Adipocyte (in vitro differentiated cells): ENCODE measurements around the gene LCE4A.

Source experiments
- DNase-seq: peaks from one replicate; pipeline ENCODE4 v3.0.0-alpha.2; 2015; ENCODE audit warnings: low read depth
- H3K27me3 ChIP-seq: replicated peaks from 2 replicates; pipeline ENCODE4 v1.7.0; 2013; ENCODE audit warnings: mild to moderate bottlenecking, low read length, moderate library complexity; ENCODE audit not compliant: control insufficient read depth, insufficient read depth
- H3K36me3 ChIP-seq: 2 replicates; pipeline ENCODE4 v1.7.0; 2013; ENCODE audit warnings: low read length, mild to moderate bottlenecking, moderate library complexity; ENCODE audit not compliant: control insufficient read depth, insufficient read depth, severe bottlenecking
- H3K4me1 ChIP-seq: 2 replicates; pipeline ENCODE4 v1.7.0; 2013; ENCODE audit warnings: mild to moderate bottlenecking, low read length, moderate library complexity; ENCODE audit not compliant: control insufficient read depth, insufficient read depth
- H3K4me3 ChIP-seq: 2 replicates; pipeline ENCODE4 v1.7.0; 2013; ENCODE audit warnings: mild to moderate bottlenecking, low read length, moderate library complexity
- H3K9ac ChIP-seq: 2 replicates; pipeline ENCODE4 v1.7.0; 2013; ENCODE audit warnings: mild to moderate bottlenecking, low read length, moderate library complexity
- H3K9me3 ChIP-seq: 2 replicates; pipeline ENCODE4 v1.7.0; 2013; ENCODE audit warnings: mild to moderate bottlenecking, low read length, moderate library complexity; ENCODE audit not compliant: control insufficient read depth

Gene LCE4A

DNA sequence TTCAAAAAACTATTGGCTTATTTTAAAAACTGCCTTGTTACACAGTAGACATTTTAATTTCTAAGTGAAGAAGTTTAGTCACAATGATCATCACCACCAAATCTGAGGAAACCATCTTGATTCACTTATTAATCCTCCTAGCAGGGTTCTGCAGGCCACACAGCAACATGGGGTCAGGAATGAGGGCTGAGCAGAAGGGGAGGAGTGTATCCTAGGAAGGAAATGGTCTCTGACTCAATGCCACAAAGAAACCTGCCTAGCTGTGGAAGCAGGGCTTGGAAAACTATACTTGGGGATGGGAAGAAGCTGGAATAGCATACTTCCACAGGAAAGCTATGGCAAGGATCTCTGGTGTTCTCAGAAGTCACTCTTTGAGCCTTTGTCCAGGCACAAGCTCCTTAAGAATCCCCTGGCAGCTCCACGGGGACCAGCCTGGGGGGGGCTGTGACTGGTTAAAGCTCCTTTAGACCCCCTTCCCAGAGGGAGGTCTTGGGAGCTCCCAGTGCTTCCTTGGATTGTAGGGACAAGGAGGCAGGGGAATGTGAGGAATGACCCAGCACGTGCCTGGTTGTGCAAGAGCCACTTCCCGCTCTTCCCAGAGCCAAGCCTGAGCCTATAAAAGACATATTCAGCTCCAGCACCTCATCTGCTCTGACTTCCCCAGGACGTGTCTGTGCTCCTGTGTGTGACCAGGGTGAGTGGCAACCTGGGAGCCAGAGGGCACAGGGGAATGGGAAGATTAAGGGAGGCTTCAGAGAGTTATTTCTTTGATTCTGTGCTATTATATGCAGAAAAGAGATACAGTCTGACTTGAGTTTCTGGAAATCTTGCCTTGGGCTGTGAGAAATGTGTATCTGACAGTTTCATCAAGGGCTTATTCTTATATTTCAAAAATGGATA, 10.0 kb upstream of the LCE4A start, which contains the start of gene LCE2A:
LCE2A (plus strand) TSS at position 645 of the 900 bp plus-strand sequence. CDS start 557 bp downstream, outside the sequence.
- Histone ChIP-seq H3K4me3 (no peak within 1 kb of the TSS), H3K9ac (no peak within 1 kb of the TSS), H3K36me3 (no peaks in the 10 kb centered on the region), H3K9me3 (no peaks in the 10 kb centered on the region), H3K27me3 (no peaks in the 10 kb centered on the region), H3K4me1 (no peaks in the 10 kb centered on the region)
- DNase-seq = no peak

GRCh38 chr1:152699746-152700145, 8.2 kb upstream of the LCE4A start:
- Histone ChIP-seq H3K27me3 (no peaks in the 10 kb centered on the region), H3K4me3 (no peak overlapping the region), H3K4me1 (no peaks in the 10 kb centered on the region), H3K9me3 (peaks cover 3% of the 10 kb centered on the region), H3K9ac (no peak overlapping the region), H3K36me3 (no peaks in the 10 kb centered on the region)
- no peak for DNase-seq

GRCh38 chr1:152718238-152718637, 10.3 kb downstream of the LCE4A start:
- H3K9me3 ChIP-seq = peaks cover 5% of the 10 kb centered on the region
- H3K9ac ChIP-seq = no peak overlapping the region
- H3K4me1 ChIP-seq = no peaks in the 10 kb centered on the region
- H3K4me3 ChIP-seq = no peak overlapping the region
- no peaks in the 10 kb centered on the region for H3K36me3 ChIP-seq
- peaks cover 20% of the 10 kb centered on the region for H3K27me3 ChIP-seq
- no peak for DNase-seq

DNA sequence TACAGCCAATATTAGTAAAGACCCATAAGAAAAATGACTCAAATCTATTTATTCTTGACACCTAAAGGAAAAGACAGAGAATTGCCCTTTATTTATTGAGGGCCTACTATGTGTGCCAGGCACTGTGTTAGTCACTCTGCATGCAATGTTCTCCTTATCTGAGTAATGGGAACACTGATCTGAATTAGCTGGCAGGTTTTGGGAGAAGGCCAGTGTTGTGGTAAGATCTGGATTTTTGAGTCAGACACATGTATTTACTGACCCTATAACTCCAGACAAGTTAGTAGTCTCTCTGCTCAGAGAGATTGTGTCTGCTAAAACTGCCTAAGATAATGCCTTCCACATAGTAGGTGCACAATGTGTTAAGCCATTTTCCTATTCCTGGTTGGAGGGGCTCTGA, 17.3 kb downstream of the LCE4A start:
- no peaks in the 10 kb centered on the region for H3K4me1 ChIP-seq
- no peaks in the 10 kb centered on the region for H3K9me3 ChIP-seq
- no peak for DNase-seq
- no peak overlapping the region for H3K9ac ChIP-seq
- no peaks in the 10 kb centered on the region for H3K36me3 ChIP-seq
- H3K4me3 ChIP-seq = no peak overlapping the region
- peaks cover 10% of the 10 kb centered on the region for H3K27me3 ChIP-seq

GRCh38 chr1:152728986-152729385, 21.0 kb downstream of the LCE4A start:
- no peak for DNase-seq
- no peak overlapping the region for H3K4me3 ChIP-seq
- no peaks in the 10 kb centered on the region for H3K4me1 ChIP-seq
- H3K9ac ChIP-seq = no peak overlapping the region
- no peaks in the 10 kb centered on the region for H3K27me3 ChIP-seq
- no peaks in the 10 kb centered on the region for H3K36me3 ChIP-seq
- H3K9me3 ChIP-seq = no peaks in the 10 kb centered on the region

GRCh38 chr1:152735648-152736047, 27.7 kb downstream of the LCE4A start:
- Histone ChIP-seq H3K4me1 (peaks cover 10% of the 10 kb centered on the region), H3K9ac (no peak overlapping the region), H3K36me3 (no peaks in the 10 kb centered on the region), H3K4me3 (no peak overlapping the region), H3K9me3 (no peaks in the 10 kb centered on the region), H3K27me3 (no peaks in the 10 kb centered on the region)
- DNase-seq = no peak

GRCh38 chr1:152737997-152738396, 30.0 kb downstream of the LCE4A start:
- peaks cover 16% of the 10 kb centered on the region for H3K4me1 ChIP-seq
- H3K27me3 ChIP-seq = no peaks in the 10 kb centered on the region
- no peak overlapping the region for H3K9ac ChIP-seq
- no peak overlapping the region for H3K4me3 ChIP-seq
- no peak for DNase-seq
- H3K36me3 ChIP-seq = no peaks in the 10 kb centered on the region
- H3K9me3 ChIP-seq = no peaks in the 10 kb centered on the region

- no peaks in the 10 kb centered on the region for H3K36me3 ChIP-seq
- no peaks in the 10 kb centered on the region for H3K27me3 ChIP-seq
- peaks cover 34% of the 10 kb centered on the region for H3K4me1 ChIP-seq
- no peak for DNase-seq
- H3K4me3 ChIP-seq = no peak overlapping the region
- H3K9me3 ChIP-seq = no peaks in the 10 kb centered on the region
- H3K9ac ChIP-seq = no peak overlapping the region
Measured at GRCh38 chr1:152739841-152740240, 31.9 kb downstream of the LCE4A start.

- no peak for DNase-seq
- Histone ChIP-seq H3K9ac (no peak overlapping the region), H3K27me3 (no peaks in the 10 kb centered on the region), H3K36me3 (no peaks in the 10 kb centered on the region), H3K4me1 (peaks cover 35% of the 10 kb centered on the region), H3K4me3 (no peak overlapping the region), H3K9me3 (no peaks in the 10 kb centered on the region)
Measured at GRCh38 chr1:152741656-152742055, 33.7 kb downstream of the LCE4A start.

- DNase-seq = no peak
- Histone ChIP-seq H3K9me3 (no peaks in the 10 kb centered on the region), H3K9ac (no peak overlapping the region), H3K36me3 (no peaks in the 10 kb centered on the region), H3K27me3 (no peaks in the 10 kb centered on the region), H3K4me1 (peaks cover 29% of the 10 kb centered on the region), H3K4me3 (no peak overlapping the region)
Measured at GRCh38 chr1:152743371-152744145, 35.6 kb downstream of the LCE4A start.

DNA sequence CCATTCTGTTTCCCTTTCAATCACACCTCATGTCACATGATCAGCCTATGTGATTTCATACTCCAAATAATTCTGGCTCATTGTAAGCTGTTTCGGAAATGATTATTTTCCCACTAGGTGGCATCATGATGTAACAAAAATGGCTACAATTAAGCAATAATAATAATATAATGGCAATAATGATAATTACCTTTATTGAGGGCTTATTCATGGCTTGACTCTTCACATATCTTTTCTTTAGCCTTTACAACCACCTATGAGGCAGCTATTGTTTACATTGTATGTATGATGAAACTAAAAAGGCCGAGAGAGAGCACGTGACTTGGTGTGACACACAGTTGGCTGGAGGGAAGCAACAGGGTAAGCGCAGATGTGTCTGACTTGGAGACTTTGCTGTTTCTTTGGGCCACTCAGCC, 37.3 kb downstream of the LCE4A start:
- Histone ChIP-seq H3K36me3 (no peaks in the 10 kb centered on the region), H3K4me1 (peaks cover 25% of the 10 kb centered on the region), H3K27me3 (no peaks in the 10 kb centered on the region), H3K9me3 (no peaks in the 10 kb centered on the region), H3K4me3 (no peak overlapping the region), H3K9ac (no peak overlapping the region)
- no peak for DNase-seq
